ENCODE measurements around the gene SBF2. TPM values are rescaled to one million over a fixed set of nuclear protein-coding genes. Genes with fewer than 3 reads are reported as not detected.

SBF2 gene
- total and polyA plus RNA-seq, 9 of the 15 experiments (the other 6 are each of a cell fraction or from before 2014, with no cell fraction given) = 0.80 to 9.5 (median 5.0) TPM

- no peak for TF ChIP-seq MITF (IDR thresholded peaks at IDR 0.05)
Observed at GRCh38 chr11:9796854-9797253, 497.2 kb downstream of the SBF2 start (continued).

- no peak overlapping the region for H3K9ac ChIP-seq (ENCODE audit: insufficient read depth in 1 of 2, low read depth in 2 of 2, low read length in 2 of 2)
- no peaks in the 10 kb centered on the region for H3K9me3 ChIP-seq (replicated peaks; ENCODE audit: control insufficient read depth, insufficient read depth, low read depth, low read length)
- no peak overlapping the region for H3K4me2 ChIP-seq (ENCODE audit: insufficient read depth, low read length)
- ATAC-seq (no peak), DNase-seq (ENCODE audit: extremely low read depth in 1 of 4, low spot score in 3 of 4) (no peak), FAIRE-seq (no peak)
- no peak overlapping the region for H3K27ac ChIP-seq (ENCODE audit: extremely low read depth, low read depth, low read length)
- no TSS peak for BruUV-seq (replicated peaks)
- intact Hi-C loops (cut with micrococcal nuclease) (no loop called here), in situ Hi-C loops (cut with MboI) (no loop called here)
- TF ChIP-seq NR4A1 (CRISPR knock-in tag; IDR thresholded peaks at IDR 0.05) (no peak), NR4A1 (tag; IDR thresholded peaks at IDR 0.05) (no peak), EP300 (IDR thresholded peaks at IDR 0.05; ENCODE audit: low read length) (no peak), SNIP1 (IDR thresholded peaks at IDR 0.05; ENCODE audit: low read depth) (no peak), GTF2F1 (IDR thresholded peaks at IDR 0.05; ENCODE audit: low read depth, low read length) (no peak), KDM1A (IDR thresholded peaks at IDR 0.05) (no peak), CBX1 (IDR thresholded peaks at IDR 0.05; ENCODE audit: low read depth) (no peak), RBM14 (IDR thresholded peaks at IDR 0.05; ENCODE audit: borderline replicate concordance, insufficient read depth, low read depth, low read length) (no peak), HBP1 (CRISPR knock-in tag; IDR thresholded peaks at IDR 0.05) (no peak), C11orf30 (IDR thresholded peaks at IDR 0.05; ENCODE audit: low read depth) (no peak), ZNF766 (CRISPR knock-in tag; conservative IDR thresholded peaks at IDR 0.05) (no peak), KDM4B (IDR thresholded peaks at IDR 0.05; ENCODE audit: borderline replicate concordance in 2 of 2, low read depth in 1 of 2) (no peak), HDAC6 (IDR thresholded peaks at IDR 0.05; ENCODE audit: low read depth, low read length) (no peak), MTF1 (CRISPR knock-in tag; IDR thresholded peaks at IDR 0.05; ENCODE audit: borderline replicate concordance) (no peak), RFX5 (IDR thresholded peaks at IDR 0.05; ENCODE audit: low read depth, low read length) (no peak)
- H3K36me3 ChIP-seq (ENCODE audit: control insufficient read depth, insufficient read depth, low read length) = no peaks in the 10 kb centered on the region
- H3K4me3 ChIP-seq = no peak overlapping the region
- H4K20me1 ChIP-seq (replicated peaks; ENCODE audit: control insufficient read depth, insufficient read depth, low read length) = no peaks in the 10 kb centered on the region
- H3K27me3 ChIP-seq (ENCODE audit: control insufficient read depth in 2 of 2, insufficient read depth in 2 of 2, low read length in 2 of 2) = no peaks in the 10 kb centered on the region
- no peaks in the 10 kb centered on the region for H3K9me1 ChIP-seq (ENCODE audit: control insufficient read depth, insufficient read depth, low read length)
- H3K4me1 ChIP-seq (replicated peaks in 1 of 2; ENCODE audit: control insufficient read depth in 2 of 2, insufficient read depth in 2 of 2, low read length in 2 of 2) = peaks cover 0 to 8% of the 10 kb centered on the region in 2 experiments; a peak in 2 of 5 replicates
- CTCF ChIA-PET (ENCODE audit: low intra/inter-chr PET ratio) = no interaction called here
- H2AFZ ChIP-seq (ENCODE audit: low read depth, low read length) = no peak overlapping the region
- H3K79me2 ChIP-seq (ENCODE audit: control insufficient read depth, insufficient read depth, low read length) = no peaks in the 10 kb centered on the region
- POLR2A ChIA-PET = interaction anchor here (1.2 to 2.0 kb wide), 2 partner anchors 8 to 11 kb away, joined by 3 to 8 read pairs; no protein-coding TSS in a partner anchor
Observed at GRCh38 chr11:9796266-9796665, 497.8 kb downstream of the SBF2 start.
